ENCODE measurements around the gene ZIC2. TPM values are rescaled to one million over a fixed set of nuclear protein-coding genes. Genes with fewer than 3 reads are reported as not detected.

ZIC2 gene
- total RNA-seq, 1 donor from 2014 or later = not detected

DNA sequence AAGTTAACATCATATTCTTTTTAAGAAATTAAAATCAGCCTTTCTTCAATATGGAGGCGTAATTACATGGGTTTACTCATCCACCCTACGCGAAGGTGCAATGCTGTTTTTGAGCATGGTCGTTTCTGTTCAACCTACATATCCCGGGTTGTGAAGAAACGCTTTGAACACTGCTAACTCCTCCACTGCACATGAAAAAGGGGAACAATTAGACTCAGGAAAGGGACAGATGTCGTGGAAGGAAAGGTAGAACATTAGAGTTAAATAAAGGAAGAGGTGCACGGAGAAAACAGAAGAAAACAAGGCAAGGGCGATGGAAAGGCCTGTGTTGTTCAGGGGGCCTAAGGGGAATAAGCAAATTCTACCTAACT lies 14.1 kb upstream of the ZIC2 start:
- Histone ChIP-seq H3K36me3 (ENCODE audit: control insufficient read depth, insufficient read depth, low read length) (no peaks in the 10 kb centered on the region), H3K4me3 (ENCODE audit: low read depth, low read length) (no peak overlapping the region), H3K27me3 (ENCODE audit: control insufficient read depth, insufficient read depth, low read length) (peaks cover 50% of the 10 kb centered on the region)
- TF ChIP-seq, protein P1, sequence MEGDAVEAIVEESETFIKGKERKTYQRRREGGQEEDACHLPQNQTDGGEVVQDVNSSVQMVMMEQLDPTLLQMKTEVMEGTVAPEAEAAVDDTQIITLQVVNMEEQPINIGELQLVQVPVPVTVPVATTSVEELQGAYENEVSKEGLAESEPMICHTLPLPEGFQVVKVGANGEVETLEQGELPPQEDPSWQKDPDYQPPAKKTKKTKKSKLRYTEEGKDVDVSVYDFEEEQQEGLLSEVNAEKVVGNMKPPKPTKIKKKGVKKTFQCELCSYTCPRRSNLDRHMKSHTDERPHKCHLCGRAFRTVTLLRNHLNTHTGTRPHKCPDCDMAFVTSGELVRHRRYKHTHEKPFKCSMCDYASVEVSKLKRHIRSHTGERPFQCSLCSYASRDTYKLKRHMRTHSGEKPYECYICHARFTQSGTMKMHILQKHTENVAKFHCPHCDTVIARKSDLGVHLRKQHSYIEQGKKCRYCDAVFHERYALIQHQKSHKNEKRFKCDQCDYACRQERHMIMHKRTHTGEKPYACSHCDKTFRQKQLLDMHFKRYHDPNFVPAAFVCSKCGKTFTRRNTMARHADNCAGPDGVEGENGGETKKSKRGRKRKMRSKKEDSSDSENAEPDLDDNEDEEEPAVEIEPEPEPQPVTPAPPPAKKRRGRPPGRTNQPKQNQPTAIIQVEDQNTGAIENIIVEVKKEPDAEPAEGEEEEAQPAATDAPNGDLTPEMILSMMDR (IDR thresholded peaks at IDR 0.05; ENCODE audit: insufficient read depth, low read length, severe bottlenecking) = no peak
- DNase-seq (ENCODE audit: low read depth) (no peak), FAIRE-seq (no peak)

DNA sequence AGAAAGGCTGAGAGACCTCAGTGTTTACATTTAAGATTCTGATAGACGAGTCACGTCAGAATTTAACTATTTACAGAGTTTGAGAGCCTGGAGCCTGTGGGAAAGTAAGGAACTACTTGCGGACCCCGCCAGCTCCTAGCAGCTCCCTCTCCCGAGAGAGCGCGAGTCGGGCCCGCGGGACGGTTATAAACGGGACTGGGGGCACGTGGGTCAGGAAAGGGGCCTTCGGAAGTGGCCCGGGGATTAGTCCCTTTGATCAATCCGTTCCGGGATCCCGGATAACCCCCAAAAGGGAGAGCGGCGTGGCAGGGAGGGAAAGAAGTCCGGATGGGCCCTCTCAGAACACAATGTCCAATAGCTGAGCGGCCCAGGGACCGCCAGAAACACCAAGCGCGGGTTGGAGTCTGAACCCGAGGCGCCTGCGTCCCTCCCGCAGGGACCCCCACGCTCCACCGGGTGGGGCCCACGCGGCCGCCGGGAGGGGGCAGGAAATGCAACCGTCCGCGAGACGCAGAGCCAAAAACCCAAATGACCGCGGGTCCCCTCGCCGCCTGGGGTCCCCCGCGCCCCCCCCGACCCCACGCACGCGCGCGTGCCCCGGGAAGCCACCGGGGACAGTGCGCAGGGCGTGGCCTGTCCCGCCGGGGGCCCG lies 13.6 kb upstream of the ZIC2 start:
- H3K36me3 ChIP-seq (ENCODE audit: control insufficient read depth, insufficient read depth, low read length) = no peaks in the 10 kb centered on the region
- H3K27me3 ChIP-seq (ENCODE audit: control insufficient read depth, insufficient read depth, low read length) = peaks cover 54% of the 10 kb centered on the region
- TF ChIP-seq, protein P1 (IDR thresholded peaks at IDR 0.05; ENCODE audit: insufficient read depth, low read length, severe bottlenecking) = no peak
- no peak overlapping the region for H3K4me3 ChIP-seq (ENCODE audit: low read depth, low read length)
- DNase-seq (ENCODE audit: low read depth) (no peak), FAIRE-seq (no peak)

DNA sequence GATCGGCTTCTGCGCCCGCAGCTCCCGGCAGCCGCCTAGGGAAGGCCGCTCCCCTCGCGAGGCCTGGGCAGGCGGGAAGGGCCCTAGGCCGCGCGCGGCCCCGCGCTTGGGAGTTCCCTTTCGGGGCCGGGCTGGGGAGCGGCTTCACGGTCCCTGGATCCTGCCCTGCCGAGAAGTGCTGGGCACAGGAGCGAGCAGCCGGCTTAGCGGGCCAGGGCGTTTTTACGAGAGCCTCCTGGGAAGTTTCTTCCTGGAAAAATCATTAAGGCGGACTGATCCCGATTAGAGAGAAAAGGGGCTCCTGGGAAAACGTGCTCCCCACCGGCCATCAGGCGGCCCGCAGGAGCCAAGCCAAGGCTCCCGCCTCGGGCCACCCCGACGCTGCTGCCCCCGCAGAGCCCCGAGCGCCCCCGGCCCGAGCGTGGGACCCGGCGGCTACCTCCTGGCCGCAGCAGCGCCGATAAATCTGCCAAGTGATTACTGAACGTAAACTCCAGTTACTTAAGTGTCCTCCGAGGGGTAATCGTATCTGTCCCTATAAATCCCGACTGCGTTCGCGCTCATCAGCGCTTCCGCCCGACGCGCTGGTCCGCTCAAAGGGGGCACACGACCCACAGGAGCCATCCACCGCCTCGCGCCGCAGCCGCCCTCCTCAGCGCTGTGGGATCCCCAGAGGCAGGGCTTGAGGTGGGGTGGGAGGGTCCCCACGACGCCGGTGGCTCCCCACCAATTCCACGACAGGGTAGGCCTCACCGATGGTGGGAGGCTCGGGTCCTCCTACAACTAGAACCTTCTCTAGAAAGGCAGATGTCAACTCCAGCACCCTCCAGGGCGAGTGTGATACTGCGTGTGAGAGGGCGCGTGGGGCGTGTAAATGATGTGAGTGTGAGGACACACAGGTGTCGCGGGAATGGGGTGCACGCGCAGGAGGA lies 12.8 kb upstream of the ZIC2 start:
- Histone ChIP-seq H3K4me3 (ENCODE audit: low read depth, low read length) (no peak overlapping the region), H3K27me3 (ENCODE audit: control insufficient read depth, insufficient read depth, low read length) (peaks cover 62% of the 10 kb centered on the region), H3K36me3 (ENCODE audit: control insufficient read depth, insufficient read depth, low read length) (no peaks in the 10 kb centered on the region)
- no peak for DNase-seq (ENCODE audit: low read depth)
- no peak for FAIRE-seq
- TF ChIP-seq, protein P1 (IDR thresholded peaks at IDR 0.05; ENCODE audit: insufficient read depth, low read length, severe bottlenecking) = no peak

DNA sequence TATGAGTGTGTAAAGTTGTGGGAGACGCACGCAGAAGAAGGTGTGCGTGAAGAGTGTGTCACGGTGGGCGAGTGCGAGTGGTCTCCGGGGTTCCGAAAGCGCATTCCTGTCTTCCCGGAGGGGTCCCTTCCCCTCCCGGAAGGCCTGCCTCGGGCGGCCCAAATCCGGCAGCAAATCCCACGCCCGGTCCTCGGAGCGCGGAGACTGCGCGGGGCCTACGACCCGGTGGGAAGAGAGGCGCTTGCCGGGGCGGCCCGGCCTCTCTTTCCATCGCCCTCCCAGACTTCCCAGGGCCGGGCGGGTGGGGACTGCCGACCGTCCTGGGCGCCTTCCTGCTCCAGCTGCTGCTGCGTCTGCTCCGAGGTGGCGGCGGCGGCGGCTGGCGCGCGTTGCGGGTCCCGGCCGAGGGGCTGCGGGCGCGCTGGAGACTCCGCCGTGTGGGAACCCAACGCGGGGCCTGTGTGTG lies 12.1 kb upstream of the ZIC2 start:
- no peak for FAIRE-seq
- Histone ChIP-seq H3K27me3 (ENCODE audit: control insufficient read depth, insufficient read depth, low read length) (peaks cover 67% of the 10 kb centered on the region), H3K36me3 (ENCODE audit: control insufficient read depth, insufficient read depth, low read length) (no peaks in the 10 kb centered on the region), H3K4me3 (ENCODE audit: low read depth, low read length) (no peak overlapping the region)
- DNase-seq (ENCODE audit: low read depth) = no peak
- TF ChIP-seq, protein P1 (IDR thresholded peaks at IDR 0.05; ENCODE audit: insufficient read depth, low read length, severe bottlenecking) = no peak

DNA sequence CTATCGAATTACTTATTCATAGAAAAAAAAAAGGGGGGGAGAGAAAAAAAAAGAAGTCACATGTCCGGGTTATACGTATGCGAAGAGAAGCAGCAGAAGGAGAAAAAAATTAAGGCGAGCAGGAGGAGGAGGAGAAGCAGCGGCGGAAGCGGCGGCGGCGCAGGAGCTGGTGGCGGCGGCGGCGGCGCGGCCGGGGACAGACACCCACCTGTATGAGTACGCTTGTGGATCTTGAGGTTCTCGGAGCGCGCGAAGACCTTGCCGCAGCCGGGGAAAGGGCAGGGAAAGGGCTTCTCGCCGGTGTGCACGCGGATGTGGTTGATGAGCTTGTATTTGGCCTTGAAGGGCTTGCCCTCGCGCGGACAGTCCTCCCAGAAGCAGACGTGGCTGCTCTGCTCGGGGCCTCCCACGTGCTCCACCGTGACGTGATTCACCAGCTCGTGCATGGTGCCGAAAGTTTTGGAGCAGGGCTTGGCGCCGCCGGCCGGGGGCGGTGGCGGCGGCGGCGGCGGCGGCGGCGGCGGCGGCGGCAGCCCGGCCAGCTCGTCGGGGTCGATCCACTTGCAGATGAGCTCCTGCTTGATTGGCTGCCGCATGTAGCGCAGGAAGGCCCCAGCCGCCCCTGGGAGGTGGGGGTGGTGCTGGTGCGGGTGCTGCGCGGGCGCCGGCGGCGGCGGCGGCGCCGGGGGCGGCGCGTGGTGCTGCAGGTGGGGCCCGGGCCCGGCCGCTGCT lies 11.5 kb upstream of the ZIC2 start:
- Histone ChIP-seq H3K4me3 (ENCODE audit: low read depth, low read length) (no peak overlapping the region), H3K36me3 (ENCODE audit: control insufficient read depth, insufficient read depth, low read length) (no peaks in the 10 kb centered on the region), H3K27me3 (ENCODE audit: control insufficient read depth, insufficient read depth, low read length) (peaks cover 73% of the 10 kb centered on the region)
- FAIRE-seq (no peak), DNase-seq (ENCODE audit: low read depth) (no peak)
- TF ChIP-seq, protein P1 (IDR thresholded peaks at IDR 0.05; ENCODE audit: insufficient read depth, low read length, severe bottlenecking) = no peak
